HG02885 (cell line): ENCODE measurements around the gene FAM170B.

Source experiments
- ATAC-seq: cut with Tn5 transposase; IDR thresholded peaks from one replicate; pipeline ENCODE4 v1.9.1; 2021; ENCODE audit warnings: mild to moderate bottlenecking; ENCODE audit not compliant: unreplicated experiment, poor library complexity

The FAM170B gene

DNA sequence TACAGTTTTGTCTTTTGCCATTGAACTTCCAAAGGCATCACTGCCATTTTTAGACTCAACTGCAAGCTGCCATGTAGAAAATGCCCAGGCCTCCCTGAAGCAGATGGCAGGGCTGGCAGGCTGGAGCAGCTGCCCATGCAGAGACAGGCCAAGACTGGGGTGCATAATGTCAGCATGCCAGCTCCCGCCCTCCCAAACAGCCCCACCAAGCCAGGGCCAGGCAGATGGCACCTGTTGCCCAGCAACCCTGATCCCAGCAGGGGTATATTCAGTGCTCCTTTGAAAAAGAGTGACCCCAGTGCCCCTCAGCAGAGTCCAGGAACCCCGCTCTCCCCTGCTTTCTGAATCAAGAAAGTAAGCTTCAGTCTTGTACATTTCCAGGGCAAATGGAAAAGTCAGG, 51.1 kb downstream of the FAM170B start:
- no peak for ATAC-seq

DNA sequence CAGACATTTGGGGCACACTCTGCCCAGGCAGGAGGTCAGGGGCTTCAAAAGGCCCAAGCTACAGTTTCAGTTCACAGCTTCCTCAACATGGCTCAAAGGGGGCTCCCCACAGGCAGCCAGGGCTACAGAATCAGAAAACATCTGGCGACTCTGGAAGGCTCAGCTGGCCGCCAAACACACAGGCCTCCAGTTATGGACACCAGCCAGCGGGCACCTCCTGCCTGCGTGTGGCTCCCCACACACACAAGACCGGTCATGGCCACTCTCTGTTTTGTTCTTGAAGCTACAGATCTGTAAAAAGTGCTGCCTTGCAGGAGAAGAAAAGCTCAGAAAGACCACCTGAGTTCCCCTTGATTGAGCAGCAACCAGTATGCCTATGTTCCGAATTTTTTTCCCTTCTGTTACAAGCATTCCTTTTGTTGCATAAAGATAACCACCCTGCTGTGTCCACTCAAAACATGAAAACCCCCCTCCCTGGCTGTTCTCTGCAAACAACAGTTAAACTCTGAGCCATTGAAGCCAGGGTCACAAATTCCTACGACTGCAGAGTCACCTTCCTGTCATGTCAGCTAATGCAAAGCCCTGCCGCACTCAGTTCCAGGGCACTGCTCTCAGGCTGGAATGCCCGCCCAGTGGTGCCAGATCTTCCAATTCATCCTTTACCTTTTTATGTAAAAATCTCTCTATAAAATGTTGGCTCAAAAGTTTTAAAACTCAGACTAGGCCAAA, 52.1 kb downstream of the FAM170B start:
- ATAC-seq: no peak
